Measurements from ENCODE around the gene KIAA1671. TPM values are rescaled to one million over a fixed set of nuclear protein-coding genes. Genes with fewer than 3 reads are reported as not detected.

KIAA1671 gene
- total RNA-seq, 2 donors from 2014 or later, result 16.8 to 21.7 TPM

DNA sequence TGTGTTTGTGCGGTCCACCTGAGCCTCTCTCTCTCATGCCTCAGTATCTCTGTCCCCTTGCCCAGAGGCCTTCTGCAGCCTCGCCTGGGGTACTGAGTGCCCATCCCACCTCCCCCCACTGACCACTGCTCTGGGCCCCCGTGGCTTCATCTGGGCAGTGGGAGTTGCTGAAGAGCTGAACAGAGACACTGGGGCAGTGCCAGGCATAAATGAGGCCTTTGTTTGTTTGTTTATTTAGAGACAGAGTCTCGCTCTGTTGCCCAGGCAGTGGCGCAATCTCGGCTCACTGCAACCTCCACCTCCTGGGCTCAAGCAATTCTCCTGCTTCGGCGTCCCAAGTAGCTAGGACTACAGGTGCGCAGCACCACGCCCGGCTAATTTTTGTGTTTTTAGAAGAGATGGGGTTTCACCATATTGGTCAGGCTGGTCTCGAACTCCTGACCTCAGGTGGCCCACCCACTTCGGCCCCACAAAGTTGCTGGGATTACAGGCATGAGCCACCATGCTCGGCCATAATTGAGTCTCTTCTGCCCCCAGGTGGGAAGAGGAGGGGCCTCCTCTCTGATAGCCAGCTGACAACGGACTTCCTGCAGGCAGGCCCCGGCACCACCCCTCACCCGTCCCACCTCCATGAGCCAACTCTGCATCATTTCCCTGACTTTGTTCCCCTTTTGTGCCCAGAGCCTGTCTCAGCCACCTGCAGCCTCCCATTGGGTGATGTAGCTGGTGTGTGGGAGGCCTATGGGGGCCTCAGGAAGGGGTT, 256.4 kb downstream of the KIAA1671 start:
- Histone ChIP-seq H3K9me3 (no peaks in the 10 kb centered on the region), H3K27ac (no peak overlapping the region), H3K27me3 (no peaks in the 10 kb centered on the region), H3K4me1 (no peaks in the 10 kb centered on the region), H3K36me3 (no peaks in the 10 kb centered on the region), H3K4me3 (no peak overlapping the region)
- no peak for DNase-seq (ENCODE audit: low spot score)
- no peak for TF ChIP-seq CTCF (IDR thresholded peaks at IDR 0.05)

DNA sequence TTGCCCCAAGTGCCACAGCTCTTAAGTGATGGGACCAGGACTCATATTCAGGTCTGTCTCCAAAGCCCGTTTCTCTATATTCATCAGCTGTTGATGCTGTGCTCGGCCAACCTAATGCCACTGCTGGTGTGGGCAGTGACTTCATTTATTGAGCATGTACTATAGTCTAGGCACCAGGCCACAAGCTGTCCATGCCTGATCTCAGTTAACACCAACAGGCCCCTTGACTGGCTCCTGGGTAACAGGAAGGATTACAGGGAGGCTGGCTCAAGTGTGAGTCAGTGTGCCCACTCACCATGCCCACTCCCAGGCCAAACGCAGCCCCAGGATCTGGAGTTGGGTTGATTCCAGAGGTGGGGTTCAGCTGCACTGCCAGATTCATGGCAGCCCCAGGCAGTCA, 258.3 kb downstream of the KIAA1671 start:
- Histone ChIP-seq H3K4me1 (no peaks in the 10 kb centered on the region), H3K4me3 (no peak overlapping the region), H3K9me3 (no peaks in the 10 kb centered on the region), H3K36me3 (no peaks in the 10 kb centered on the region), H3K27me3 (no peaks in the 10 kb centered on the region), H3K27ac (no peak overlapping the region)
- TF ChIP-seq CTCF (IDR thresholded peaks at IDR 0.05), result no peak
- no peak for DNase-seq (ENCODE audit: low spot score)

DNA sequence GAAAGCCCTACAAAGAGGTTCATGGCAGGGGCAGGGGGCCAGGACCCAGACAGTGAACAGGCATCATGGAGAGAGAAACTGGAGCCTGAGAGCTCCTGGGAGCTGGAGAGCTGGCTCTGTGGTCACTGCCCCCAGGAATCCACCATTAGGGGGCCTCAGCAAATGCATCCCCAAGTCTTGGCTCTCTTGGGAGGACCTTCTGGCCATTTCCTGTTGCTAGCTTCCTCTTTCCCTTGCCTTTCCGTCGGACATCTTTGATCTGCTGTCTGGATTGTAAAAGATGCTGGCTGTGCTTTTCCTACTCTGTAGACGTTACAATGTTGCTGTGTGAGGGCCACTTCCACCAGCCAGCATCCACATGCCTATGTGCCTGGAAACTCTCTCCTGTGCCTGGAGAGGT, 259.8 kb downstream of the KIAA1671 start:
- Histone ChIP-seq H3K27ac (no peak overlapping the region), H3K36me3 (no peaks in the 10 kb centered on the region), H3K9me3 (no peaks in the 10 kb centered on the region), H3K4me1 (no peaks in the 10 kb centered on the region), H3K4me3 (no peak overlapping the region), H3K27me3 (no peaks in the 10 kb centered on the region)
- no peak for DNase-seq (ENCODE audit: low spot score)
- no peak for TF ChIP-seq CTCF (IDR thresholded peaks at IDR 0.05)

DNA sequence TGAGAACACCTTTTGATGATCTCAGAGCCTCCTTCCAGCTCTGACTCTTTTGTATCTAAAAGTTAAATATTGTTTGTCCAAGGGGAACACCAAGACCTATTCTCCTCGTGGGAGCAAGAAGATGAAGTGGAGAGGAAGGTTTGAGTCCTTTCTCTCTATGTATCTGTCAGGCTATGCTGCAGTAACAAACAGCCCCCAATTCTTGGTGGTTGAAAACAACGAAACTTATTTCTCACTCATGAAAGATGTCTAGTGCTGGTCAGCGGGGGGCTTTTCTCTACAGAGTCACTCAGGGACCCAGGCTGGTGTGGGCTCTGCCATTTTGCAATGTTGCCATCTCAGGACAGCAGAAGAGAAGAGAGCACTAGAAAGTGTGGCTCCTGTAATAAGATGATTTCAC, 260.7 kb downstream of the KIAA1671 start:
- no peaks in the 10 kb centered on the region for H3K4me1 ChIP-seq
- no peak for DNase-seq (ENCODE audit: low spot score)
- H3K27me3 ChIP-seq, result no peaks in the 10 kb centered on the region
- TF ChIP-seq CTCF (IDR thresholded peaks at IDR 0.05), result no peak
- no peak overlapping the region for H3K4me3 ChIP-seq
- H3K36me3 ChIP-seq, result no peaks in the 10 kb centered on the region
- no peaks in the 10 kb centered on the region for H3K9me3 ChIP-seq
- H3K27ac ChIP-seq, result no peak overlapping the region

DNA sequence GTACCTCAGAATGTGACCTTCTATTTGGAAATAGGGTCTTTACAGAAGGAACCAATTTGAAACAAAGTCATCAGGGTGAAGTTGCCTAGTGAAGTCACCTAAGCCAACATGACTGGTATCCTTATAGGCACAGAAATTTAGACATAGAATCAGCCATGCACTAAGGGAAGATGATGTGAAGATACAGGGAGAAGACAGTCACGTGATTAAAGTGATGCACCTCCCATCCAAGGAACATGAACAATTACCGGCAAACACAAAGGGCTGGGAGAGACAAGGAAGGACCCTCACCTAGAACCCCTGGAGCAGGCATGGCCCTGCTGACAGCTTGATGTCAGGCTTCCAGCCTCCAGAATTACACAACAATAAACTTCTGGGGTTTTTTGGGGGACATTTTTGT, 263.7 kb downstream of the KIAA1671 start:
- Histone ChIP-seq H3K27ac (no peak overlapping the region), H3K27me3 (no peaks in the 10 kb centered on the region), H3K36me3 (no peaks in the 10 kb centered on the region), H3K4me3 (no peak overlapping the region), H3K4me1 (no peaks in the 10 kb centered on the region), H3K9me3 (no peaks in the 10 kb centered on the region)
- DNase-seq (ENCODE audit: low spot score), result no peak
- no peak for TF ChIP-seq CTCF (IDR thresholded peaks at IDR 0.05)

DNA sequence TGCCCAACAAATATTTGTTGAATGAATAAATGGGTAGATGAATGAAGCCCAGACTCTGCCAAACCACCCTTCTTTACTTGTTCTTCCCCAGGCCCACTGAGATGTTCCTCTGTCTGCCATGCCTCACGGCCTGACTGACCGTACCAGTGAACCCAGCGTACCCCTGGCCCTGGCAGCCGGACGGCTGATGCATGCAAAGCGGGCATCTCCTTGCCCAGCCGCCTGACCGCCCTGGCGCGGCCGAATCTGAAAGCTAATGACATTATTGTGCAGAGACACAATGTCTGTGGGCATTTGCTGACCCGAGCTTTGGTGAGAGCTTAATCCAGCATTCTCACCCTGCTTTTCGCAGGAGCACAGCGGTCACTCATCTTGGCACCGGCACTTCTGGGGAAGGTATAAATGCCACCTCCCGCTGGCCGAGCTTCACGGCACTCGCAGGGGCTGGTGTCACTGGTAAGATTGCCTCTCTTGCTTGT, 266.7 kb downstream of the KIAA1671 start, which contains the start of gene CRYBB2:
Gene CRYBB2, plus strand, starts transcription at position 429 of the 479 bp plus-strand sequence. CDS start 1,791 bp downstream, outside the sequence.
- no peaks in the 10 kb centered on the region for H3K9me3 ChIP-seq
- DNase-seq (ENCODE audit: low spot score), result no peak
- H3K4me1 ChIP-seq, result no peaks in the 10 kb centered on the region
- H3K27ac ChIP-seq, result no peak within 1 kb of the TSS
- no peak within 1 kb of the TSS for H3K4me3 ChIP-seq
- H3K27me3 ChIP-seq, result no peaks in the 10 kb centered on the region
- no peak for TF ChIP-seq CTCF (IDR thresholded peaks at IDR 0.05)
- H3K36me3 ChIP-seq, result no peaks in the 10 kb centered on the region
